HT1080 (cell line): ENCODE data around the gene CNPY3. TPM values are rescaled to one million over a fixed set of nuclear protein-coding genes. Genes with fewer than 3 reads are reported as not detected.
"Not testable (repeated sequence)": the region's sequence is repeated elsewhere in the genome, so short reads cannot be mapped to it uniquely, and the experiment has no call there.

Experiments used
- DNase-seq: peaks from one replicate; pipeline ENCODE4 v3.0.0-alpha.2; 2015; ENCODE audit warnings: low read depth
- polyA plus RNA-seq, 2 experiments: library from polyadenylated mRNA; depleted of rRNA; stranded (reverse); fragments of >200 nt; gene quantifications; 2 replicates each; pipeline ENCODE4 v1.2.3, GENCODE V29; 2015
- total RNA-seq: library from RNA; depleted of rRNA; stranded (reverse); fragments of >200 nt; shearing (Covaris generic); gene quantifications from 2 replicates; pipeline ENCODE4 v1.2.3, GENCODE V29; 2014; rRNA removed

Gene CNPY3
- total RNA-seq, result 39.9 and 45.3 TPM in 2 replicates
- polyA plus RNA-seq (2015; cell fraction: cytosol; rRNA removed), result 69.3 and 73.0 TPM in 2 replicates
- polyA plus RNA-seq (2015; cell fraction: nucleus; rRNA removed), result 43.3 and 48.7 TPM in 2 replicates

DNA sequence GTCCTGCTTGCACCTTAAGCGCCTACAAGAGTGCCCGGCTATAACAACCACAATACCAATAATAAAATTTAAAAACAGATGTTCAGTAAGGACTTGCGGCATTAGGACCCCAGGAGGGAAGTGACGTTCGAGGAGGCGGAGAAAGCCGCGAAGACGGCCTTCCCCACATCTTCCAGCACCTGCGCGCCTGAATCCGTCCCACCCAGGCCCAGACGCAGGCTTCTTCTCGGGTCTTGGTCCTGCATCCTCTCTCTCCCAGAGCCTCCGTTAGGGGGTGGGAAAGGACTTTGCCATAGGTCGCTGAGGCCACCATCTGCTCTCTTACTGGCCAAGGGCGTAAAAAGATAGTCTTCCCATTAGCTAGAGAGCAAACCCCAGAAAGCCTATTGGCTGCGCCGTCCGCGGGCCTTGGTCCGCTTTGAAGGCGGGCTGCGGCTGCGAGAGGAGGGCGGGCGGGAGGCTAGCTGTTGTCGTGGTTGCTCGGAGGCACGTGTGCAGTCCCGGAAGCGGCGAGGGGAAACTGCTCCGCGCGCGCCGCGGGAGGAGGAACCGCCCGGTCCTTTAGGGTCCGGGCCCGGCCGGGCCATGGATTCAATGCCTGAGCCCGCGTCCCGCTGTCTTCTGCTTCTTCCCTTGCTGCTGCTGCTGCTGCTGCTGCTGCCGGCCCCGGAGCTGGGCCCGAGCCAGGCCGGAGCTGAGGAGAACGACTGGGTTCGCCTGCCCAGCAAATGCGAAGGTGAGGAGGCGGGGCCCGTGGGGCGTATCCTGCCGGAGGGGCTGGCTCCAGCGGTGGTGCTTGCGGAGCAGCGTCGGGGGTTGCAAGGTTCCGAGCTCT, at the start of gene CNPY3:
Gene CNPY3, plus strand, starts transcription at position 495 of the 835 bp plus-strand sequence. Its CDS starts 91 bp downstream, at position 586.
- DNase-seq, result peak; percentile 100

DNA sequence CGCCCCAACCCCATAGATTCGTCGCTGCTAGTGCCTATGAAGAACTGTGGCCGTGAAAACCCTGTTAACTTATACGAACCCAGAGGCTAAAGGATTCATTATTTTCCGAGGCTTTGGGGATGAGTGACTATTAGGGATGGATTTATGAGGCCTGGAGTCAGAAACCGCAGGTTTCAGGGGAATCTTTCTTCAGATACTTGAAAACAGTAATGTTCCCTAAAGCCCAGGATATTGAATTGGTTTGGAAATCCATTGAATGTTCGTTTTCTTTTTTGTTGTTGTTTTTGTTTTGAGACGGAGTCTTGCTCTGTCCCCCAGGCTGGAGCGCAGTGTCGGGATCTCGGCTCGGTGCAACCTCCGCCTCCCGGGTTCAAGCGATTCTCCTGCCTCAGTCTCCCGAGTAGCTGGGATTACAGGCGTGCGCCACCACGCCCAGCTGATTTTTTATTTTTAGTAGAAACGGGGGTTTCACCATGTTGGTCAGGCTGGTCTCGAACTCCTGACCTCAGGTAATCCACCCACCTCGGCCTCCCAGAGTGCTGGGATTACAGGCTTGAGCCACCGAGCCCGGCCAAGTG, 49.0 kb upstream of the CNPY3 start:
- DNase-seq, result not testable (repeated sequence)

DNA sequence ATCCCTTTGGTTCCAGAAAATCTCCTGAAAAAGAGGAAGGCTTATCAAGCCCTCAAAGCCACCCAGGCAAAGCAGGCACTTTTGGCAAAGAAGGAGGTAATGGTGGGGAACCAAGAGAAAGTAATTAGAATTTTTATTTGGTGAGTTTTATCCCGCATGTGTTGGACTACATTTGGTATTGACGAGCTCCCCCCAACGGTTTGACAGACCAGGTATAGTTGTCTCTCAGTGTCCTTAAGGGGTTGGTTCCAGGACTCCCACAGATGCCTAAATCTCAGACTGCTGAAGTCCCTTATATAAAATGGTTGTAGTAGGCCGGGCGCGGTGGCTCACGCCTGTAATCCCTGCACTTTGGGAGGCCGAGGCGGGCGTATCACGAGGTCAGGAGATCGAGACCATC, 48.4 kb upstream of the CNPY3 start:
- DNase-seq, result not testable (repeated sequence)

DNA sequence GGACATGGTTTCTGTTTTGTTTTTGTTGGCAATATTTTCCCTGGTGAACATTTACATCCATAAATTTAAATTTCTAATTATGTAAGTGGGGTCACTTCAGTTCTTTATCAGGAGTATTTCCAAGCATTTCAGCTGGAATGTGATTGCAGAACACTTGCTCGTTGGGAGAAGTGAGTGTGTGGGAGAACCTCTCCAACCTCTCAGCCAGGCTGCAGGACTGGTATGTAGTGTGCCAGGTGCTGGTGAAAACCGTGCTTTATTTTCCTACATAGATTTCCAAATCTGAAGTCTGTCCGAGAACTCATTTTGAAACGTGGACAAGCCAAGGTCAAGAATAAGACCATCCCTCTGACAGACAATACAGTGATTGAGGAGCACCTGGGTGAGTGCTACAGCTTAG, 43.6 kb upstream of the CNPY3 start:
- DNase-seq, result no peak

DNA sequence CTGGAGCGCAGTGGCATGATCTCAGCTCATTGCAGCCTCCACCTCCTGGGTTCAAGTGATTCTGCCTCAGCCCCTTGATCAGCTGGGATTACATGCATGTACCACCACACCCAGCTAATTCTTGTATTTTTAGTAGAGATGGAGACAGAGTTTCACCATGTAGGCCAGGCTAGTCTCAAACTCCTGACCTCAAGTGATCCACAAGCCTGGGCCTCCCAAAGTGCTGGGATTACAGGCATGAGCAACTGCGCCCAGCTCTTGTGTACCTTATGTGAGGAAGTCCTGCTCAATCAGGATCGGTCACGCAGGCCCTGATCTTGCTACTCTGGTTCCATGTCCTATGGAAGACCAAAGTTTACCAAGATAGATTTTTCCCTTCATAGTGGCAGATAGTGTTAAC, 41.1 kb upstream of the CNPY3 start:
- DNase-seq, result not testable (repeated sequence)

DNA sequence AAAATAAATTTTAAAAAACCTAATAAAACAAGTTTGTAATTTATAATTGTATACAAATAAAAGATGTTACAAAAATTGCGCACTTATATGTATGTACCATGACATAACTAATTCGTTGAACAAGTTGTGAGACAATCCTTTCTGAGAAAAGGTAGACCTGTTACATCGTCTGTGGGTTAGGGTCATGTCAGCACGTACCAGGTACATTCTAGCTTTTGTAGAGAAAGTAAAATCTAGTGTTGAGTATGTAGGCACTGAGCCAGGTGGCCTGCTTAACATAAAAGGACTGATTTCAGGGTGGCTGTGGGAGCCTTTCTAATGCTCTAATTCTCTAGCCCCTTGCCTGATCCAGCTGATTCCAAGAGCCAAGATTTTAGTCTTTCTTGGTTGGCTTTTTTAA, 39.5 kb upstream of the CNPY3 start:
- no peak for DNase-seq

DNA sequence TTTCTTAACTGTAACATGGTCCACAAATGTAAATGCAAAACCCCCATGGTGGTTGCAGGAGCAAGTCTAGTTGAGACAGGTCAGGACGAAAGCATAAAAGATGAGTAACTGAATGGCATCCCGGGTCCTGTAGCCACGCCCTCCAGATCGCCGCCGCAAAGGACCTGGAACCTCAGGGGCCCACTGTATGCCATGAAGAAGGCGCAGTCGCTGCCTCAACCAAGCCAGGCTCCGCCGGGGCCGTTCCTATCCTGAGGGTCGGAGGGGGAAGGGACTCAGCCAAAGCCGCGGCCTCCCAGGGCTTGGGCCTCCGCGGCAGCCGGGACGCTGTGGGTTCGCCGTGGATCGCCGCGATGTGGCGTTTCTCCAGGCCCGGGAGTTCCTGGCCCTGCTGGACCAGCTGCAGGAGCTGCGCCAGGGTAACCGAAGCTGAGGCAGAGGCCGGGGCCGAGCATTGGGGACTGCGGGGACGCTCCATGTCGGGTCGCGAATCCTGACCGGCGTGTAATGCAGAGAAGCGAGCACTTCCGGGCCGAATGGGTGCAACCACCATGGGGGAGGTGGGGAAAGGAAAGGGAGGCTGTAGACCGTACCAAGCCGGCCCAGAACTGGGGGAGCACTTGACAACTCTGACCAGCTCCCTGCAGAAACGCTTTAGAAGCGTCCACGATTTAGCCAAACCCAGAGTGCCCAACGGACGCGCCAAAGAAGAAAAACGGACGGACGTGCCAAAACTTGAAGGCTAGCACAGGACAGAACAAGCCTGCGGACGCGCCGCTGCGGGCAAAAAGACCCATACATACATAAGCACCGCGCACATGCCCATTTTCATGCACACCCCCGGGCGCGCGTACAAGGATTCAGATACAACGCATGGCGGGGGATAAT, 38.7 kb upstream of the CNPY3 start:
- DNase-seq, result peak; percentile 89

DNA sequence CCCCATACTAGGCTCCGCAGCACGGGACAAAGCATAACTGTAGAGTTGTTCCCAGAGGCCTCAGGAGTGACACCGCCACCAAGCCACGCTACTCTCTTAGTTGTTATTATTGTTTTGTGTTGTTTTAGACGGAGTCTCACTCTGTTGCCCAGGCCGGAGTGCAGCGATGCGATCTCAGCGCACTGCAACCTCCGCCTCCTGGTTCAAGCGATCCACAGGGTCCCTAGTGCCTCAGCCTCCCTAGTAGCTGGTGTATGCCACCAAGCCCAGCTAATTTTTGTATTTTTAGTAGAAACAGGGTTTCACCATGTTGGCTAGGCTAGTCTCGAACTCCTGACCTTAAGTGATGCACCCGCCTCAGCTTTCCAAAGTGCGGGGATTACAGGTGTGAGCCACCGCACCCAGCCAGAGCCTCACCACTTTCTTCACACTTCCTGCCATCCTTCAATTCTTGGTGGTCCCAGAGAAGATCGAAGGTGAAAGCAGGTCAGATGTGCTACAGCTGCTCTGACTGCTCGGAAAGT, 38.0 kb upstream of the CNPY3 start:
- DNase-seq, result no peak

DNA sequence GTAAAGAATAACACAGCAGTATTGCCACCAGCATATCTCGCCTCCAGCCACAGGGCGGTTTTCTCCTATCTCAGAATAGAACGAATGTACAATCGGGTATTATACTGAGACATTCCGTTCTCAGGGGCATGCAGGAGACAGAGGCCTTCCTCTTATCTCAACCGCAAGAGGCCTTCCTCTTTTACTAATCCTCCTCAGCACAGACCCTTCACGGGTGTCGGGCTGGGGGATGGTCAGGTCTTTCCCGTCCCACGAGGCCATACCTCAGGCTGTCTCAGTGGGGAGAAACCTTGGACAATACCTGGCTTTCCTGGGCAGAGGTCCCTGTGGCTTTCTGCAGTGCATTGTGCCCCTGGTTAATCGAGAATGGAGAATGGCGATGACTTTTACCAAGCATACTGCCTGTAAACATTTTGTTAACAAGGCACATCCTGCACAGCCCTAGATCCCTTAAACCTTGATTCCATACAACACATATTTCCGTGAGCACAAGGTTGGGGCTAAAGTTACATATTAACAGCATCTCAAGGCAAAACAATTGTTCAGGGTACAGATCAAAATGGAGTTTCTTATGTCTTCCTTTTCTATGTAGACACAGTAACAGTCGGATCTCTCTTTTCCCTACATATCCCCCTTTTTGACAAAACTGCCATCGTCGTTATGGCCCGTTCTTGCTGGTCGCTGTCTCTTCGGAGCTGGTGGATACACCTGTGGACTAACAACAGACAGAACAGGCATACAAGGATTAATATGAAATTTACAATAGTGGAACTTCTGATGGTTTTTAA, 35.0 kb upstream of the CNPY3 start:
- DNase-seq, result not testable (repeated sequence)

DNA sequence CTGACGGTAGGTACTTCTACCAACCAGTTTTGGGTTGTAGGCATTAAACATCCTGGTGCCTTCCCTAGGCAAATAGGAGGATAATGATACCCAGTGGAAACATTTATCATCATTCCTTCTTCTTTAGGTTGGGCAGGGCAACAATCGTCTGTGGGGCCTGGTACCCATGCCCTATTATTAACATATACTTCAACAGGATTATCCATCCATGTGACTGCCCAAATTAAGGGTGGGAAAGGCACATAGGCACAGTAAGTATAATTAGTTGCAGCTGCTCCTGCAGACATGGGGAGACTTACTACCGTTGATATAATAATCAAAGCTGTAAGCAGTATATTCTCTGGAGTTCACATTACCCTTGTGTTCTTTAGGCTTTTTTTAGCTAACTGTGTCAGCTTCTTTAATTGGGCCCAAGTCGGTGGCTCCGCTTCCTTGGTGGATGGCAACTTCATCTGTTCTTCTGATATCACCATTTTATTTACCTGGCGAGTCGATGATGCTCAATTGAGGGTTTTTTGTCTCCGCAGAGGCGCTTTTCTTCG, 33.0 kb upstream of the CNPY3 start:
- DNase-seq, result no peak

DNA sequence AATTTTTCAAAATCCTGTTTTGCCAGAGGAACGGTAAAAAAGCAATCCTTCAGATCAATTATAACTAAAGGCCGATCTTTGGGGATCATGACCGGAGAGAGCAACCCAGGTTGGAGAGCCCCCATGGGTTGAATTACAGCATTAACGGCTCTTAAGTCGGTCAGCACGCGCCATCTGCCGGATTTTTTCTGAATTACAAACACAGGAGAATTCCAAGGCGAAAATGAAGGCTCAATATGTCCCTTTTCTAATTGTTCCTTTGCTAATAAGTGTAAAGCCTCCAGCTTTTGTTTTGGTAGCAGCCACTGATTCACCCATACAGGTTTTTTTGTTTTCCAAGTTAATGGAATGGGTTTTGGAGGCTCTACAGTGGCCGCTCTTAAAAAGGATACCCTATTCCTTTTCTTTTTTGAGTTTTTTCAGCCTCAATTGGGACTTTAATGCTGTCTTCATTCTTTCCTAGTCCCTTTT, 30.4 kb upstream of the CNPY3 start:
- peak; percentile 46 for DNase-seq

DNA sequence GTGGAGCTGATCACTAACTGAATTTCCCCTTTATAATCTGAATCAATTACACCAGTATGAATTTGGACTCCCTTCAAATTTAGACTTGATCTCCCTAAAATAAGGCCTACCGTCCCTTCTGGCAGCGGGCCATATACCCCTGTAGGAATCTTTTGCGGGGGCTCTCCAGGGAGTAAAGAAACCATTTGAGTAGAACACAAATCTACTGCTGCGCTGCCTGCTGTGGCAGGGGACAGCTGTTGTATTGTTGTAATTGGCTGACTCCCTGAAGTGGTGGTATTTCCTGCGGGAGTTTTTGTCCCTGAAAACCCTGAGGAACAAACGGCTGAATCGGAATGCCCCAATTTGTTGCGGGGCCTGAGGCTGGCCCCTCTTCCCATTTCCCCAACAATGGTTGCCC, 29.4 kb upstream of the CNPY3 start:
- DNase-seq, result no peak

DNA sequence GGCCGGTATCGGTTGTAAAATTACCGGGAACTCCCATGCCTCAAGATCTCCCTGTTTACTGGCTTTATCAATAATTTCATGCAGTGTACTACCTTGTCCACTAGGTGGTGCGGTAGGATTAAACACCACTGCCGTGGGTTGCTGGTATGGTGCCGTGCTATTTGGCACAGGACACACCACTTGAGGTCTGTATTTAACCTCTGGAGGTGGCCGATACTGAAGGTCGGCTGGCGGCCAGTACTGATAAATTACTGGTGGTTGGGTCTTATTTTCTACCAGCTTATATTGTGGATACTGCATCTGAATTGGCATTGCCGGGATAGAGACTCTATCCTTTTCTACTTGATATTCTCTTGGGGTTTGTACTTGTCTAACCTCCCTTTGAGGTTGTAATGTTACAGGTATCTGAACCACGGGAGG, 27.7 kb upstream of the CNPY3 start:
- peak; percentile 71 for DNase-seq

DNA sequence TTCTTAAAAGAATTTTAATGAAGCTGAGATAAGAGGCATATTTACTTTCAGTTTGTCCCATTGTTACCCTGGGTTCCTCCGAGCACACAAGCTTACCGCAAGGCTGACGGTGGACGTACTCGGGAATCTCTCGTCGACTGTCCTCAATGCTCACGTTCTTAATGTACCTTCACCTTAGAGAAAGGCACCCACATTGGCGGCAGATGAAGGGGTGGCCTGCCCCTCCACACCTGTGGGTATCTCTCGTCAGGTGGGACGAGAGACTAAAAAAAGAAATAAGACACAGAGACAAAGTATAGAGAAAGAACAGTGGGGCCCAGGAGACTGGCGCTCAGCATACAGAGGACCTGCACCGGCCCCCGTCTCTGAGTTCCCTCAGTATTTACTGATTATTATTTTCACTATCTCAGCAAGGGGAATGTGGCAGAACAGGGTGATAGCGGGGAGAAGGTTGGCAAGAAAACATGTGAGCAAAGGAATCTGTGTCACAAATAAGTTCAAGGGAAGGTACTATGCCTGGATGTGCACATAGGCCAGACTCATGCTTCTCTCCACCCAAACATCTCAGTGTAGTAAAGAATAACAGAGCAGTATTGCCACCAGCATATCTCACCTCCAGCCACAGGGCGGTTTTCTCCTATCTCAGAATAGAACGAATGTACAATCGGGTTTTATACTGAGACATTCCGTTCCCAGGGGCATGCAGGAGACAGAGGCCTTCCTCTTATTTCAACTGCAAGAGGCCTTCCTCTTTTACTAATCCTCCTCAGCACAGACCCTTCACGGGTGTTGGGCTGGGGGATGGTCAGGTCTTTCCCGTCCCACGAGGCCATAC, 26.6 kb upstream of the CNPY3 start:
- not testable (repeated sequence) for DNase-seq

DNA sequence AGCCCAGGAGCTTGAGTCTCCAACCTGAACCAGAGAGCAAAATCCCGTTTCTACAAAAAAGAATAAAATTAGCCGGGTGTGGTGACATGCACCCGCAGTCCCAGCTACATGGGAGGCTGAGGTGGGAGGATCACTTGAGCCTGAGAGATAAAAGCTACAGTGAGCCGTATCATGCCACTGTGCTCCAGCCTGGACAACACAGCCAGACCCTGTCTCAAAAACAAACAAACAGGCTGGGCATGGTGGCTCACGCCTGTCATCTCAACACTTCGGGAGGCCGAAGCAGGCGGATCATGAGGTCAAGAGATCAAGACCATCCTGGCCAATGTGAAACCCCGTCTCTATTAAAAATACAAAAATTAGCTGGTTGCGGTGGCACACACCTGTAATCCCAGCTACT, 24.8 kb upstream of the CNPY3 start:
- no peak for DNase-seq

DNA sequence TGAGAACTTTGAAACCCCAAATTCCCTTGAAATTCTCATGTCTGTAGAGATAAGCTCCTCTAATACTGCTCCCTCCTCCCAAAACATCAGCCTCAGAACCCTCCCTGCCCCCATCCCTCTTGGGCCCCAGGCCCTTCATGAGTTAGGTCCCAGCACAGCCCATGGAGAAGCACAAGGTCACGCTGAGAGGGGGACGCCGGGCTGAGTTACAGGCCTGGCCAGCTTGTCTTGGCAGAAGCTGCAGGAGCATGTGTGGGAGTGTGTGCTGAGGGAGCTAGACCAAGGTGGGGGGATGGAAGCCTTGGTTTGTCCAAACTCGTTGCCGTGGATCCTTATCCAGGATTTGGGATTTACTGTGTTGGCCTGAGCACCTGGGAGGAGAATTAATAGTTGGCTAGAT, 21.9 kb upstream of the CNPY3 start:
- no peak for DNase-seq

DNA sequence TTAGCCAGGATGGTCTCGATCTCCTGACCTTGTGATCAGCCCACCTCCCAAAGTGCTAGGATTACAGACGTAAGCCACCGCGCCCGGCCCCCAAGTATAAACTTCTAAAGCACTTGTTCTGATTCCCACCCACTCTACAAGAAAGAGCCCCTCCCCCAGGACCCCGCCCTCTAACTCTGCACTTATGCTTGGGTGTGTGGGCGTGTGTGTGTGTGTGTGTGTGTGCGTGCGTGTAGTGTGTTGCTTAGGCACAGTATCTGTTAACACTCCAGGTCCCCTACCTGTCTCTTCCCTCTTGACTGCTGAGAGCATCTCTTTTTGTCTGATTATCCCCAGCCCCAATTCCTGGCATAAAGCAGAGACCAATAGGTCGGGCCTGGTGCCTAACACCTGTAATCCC, 19.4 kb upstream of the CNPY3 start:
- DNase-seq, result no peak

DNA sequence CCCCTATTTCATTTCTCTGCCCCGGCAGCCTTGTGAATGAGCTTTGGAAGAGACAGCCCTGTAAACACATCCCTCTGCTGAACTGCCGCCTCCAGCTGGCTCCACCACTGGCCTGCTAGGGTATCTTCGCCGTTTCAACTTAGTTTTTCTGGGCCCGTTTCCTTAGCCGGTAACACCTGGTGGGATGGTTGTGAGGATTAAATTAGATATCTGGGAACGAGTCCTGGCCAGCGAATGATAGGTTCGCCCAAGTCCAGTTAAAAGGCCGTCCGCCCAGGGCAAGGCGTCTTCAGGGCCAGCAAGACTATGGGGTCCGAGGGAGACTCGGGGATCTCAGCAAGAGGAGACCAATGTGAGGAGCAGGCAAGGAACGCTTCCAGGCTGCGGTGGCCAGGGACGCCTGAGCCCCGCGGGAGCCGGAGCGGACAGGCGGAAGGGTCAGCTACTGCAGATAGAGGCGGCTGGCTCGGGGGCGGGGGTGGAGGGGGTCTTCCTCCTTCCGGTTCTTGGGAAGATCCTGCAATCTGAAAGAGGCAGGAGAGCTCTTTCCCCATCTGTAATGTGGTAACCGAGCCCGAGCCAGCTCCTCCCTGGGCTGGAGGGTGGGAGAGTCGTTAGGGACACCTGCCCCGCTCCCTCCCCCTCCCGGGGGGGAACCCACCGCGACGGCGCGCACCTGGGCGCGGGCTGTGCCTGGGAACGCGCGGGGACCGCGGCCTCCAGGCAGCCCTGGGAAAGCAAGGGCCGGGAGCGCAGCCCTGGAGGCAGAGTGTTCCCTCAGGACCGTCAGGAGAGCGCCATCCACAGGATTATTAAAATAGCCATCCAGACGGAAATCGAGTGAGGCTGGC, 17.9 kb upstream of the CNPY3 start:
- no peak for DNase-seq
